SH-SY5Y (cell line): Measurements from ENCODE around the gene NR3C2.

Experiments
- GATA2 ChIP-seq: IDR thresholded peaks from 2 replicates; pipeline ENCODE4 v1.6.1; 2011; ENCODE audit warnings: mild to moderate bottlenecking, low read depth, low read length
- GATA3 ChIP-seq: IDR thresholded peaks from 2 replicates; pipeline ENCODE4 v1.6.1; 2011; ENCODE audit warnings: low read depth, mild to moderate bottlenecking, low read length, moderate library complexity

DNA sequence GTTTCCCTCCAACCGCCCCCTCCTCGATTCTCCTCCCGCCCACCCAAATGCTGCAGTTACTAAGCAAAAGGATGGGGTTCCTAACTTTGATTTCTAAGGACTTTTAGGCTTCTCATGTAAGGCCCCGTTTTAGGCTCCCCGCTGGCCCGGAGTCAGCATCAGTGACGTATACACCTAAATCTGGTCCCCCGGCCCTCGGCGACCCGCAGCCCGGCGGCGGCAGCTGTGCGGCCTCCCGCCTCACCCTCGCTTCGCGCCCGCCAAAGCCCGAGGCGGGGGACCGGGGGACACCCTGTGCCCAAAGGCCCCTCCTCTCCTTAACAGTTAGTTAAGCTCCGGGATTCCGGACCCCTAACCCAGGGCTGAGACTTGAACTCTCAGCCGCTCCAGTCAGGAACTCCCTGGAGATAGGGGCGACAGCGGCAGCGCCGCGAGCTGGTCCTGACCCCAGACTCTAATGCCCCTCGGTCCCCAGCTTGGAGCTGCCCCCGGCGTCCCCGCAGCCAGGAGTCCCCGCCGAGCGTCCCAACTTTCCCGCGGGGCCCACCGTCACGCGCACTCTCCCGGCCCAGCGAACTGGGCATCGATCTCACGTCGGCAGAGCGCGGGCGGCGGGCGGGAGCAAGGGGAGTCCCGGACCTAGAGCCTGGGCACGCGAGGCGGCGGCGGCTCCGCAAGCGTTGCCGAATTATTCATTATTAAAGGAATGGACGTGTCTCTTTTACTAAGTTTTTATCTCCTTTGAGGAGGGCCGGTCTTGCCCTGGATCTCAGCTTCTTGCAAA lies 1.5 kb upstream of the NR3C2 start:
- TF ChIP-seq GATA2 (no peak), GATA3 (no peak)
